Measurements from ENCODE around the gene TENM3.

TENM3 gene

GRCh38 chr4:182843808-182844325 lies 600.7 kb downstream of the TENM3 start:
- H2AFZ ChIP-seq (ENCODE audit: low read depth, low read length, severe bottlenecking) = no peak overlapping the region
- no peak overlapping the region for H3K4me2 ChIP-seq (ENCODE audit: low read depth, low read length, poor library complexity, severe bottlenecking)
- H3K36me3 ChIP-seq (ENCODE audit: low read length) = no peaks in the 10 kb centered on the region
- no peaks in the 10 kb centered on the region for H3F3A ChIP-seq (ENCODE audit: insufficient read depth)
- no peaks in the 10 kb centered on the region for H3K79me2 ChIP-seq (ENCODE audit: insufficient read depth, low read length)
- H3K9me3 ChIP-seq (ENCODE audit: insufficient read depth, low read length) = no peaks in the 10 kb centered on the region
- no peaks in the 10 kb centered on the region for H4K20me1 ChIP-seq (ENCODE audit: low read depth, low read length)
- no peak for TF ChIP-seq EZH2phosphoT487 (conservative IDR thresholded peaks at IDR 0.05; ENCODE audit: low read length)
- no peak for TF ChIP-seq CTCF (IDR thresholded peaks at IDR 0.05; ENCODE audit: insufficient read depth, low read length, poor library complexity, severe bottlenecking)
- H3K27ac ChIP-seq (ENCODE audit: low read depth, low read length) = no peak overlapping the region
- H3K4me3 ChIP-seq (ENCODE audit: insufficient read depth, low read length, poor library complexity, severe bottlenecking) = no peak overlapping the region
- no peaks in the 10 kb centered on the region for H3K9me2 ChIP-seq (replicated peaks; ENCODE audit: insufficient read depth, low read length)
- H3K27me3 ChIP-seq (ENCODE audit: low read length) = no peaks in the 10 kb centered on the region
- H3K9ac ChIP-seq (ENCODE audit: low read length) = no peak overlapping the region

- no peak overlapping the region for H3K9ac ChIP-seq (ENCODE audit: low read length)
- H2AFZ ChIP-seq (ENCODE audit: low read depth, low read length, severe bottlenecking) = no peak overlapping the region
- no peak overlapping the region for H3K27ac ChIP-seq (ENCODE audit: low read depth, low read length)
- H3K4me3 ChIP-seq (ENCODE audit: insufficient read depth, low read length, poor library complexity, severe bottlenecking) = no peak overlapping the region
- H3K9me2 ChIP-seq (replicated peaks; ENCODE audit: insufficient read depth, low read length) = no peaks in the 10 kb centered on the region
- TF ChIP-seq EZH2phosphoT487 (conservative IDR thresholded peaks at IDR 0.05; ENCODE audit: low read length) = no peak
- H3K27me3 ChIP-seq (ENCODE audit: low read length) = no peaks in the 10 kb centered on the region
- H3K9me3 ChIP-seq (ENCODE audit: insufficient read depth, low read length) = no peaks in the 10 kb centered on the region
- H4K20me1 ChIP-seq (ENCODE audit: low read depth, low read length) = no peaks in the 10 kb centered on the region
- H3K79me2 ChIP-seq (ENCODE audit: insufficient read depth, low read length) = no peaks in the 10 kb centered on the region
- H3F3A ChIP-seq (ENCODE audit: insufficient read depth) = no peaks in the 10 kb centered on the region
- no peak overlapping the region for H3K4me2 ChIP-seq (ENCODE audit: low read depth, low read length, poor library complexity, severe bottlenecking)
- H3K36me3 ChIP-seq (ENCODE audit: low read length) = no peaks in the 10 kb centered on the region
Measured at GRCh38 chr4:182845618-182846017, 602.4 kb downstream of the TENM3 start.

- Histone ChIP-seq H3K9ac (ENCODE audit: low read length) (no peak overlapping the region), H4K20me1 (ENCODE audit: low read depth, low read length) (no peaks in the 10 kb centered on the region), H2AFZ (ENCODE audit: low read depth, low read length, severe bottlenecking) (no peak overlapping the region)
Measured at GRCh38 chr4:182846036-182846435, 602.8 kb downstream of the TENM3 start.

More at GRCh38 chr4:182846036-182846435, 602.8 kb downstream of the TENM3 start:
- no peak overlapping the region for H3K27ac ChIP-seq (ENCODE audit: low read depth, low read length)
- no peaks in the 10 kb centered on the region for H3K36me3 ChIP-seq (ENCODE audit: low read length)
- TF ChIP-seq CTCF (IDR thresholded peaks at IDR 0.05; ENCODE audit: insufficient read depth, low read length, poor library complexity, severe bottlenecking) = no peak
- TF ChIP-seq EZH2phosphoT487 (conservative IDR thresholded peaks at IDR 0.05; ENCODE audit: low read length) = no peak
- no peak overlapping the region for H3K4me3 ChIP-seq (ENCODE audit: insufficient read depth, low read length, poor library complexity, severe bottlenecking)
- H3K9me2 ChIP-seq (replicated peaks; ENCODE audit: insufficient read depth, low read length) = no peaks in the 10 kb centered on the region
- H3K9me3 ChIP-seq (ENCODE audit: insufficient read depth, low read length) = no peaks in the 10 kb centered on the region
- H3K79me2 ChIP-seq (ENCODE audit: insufficient read depth, low read length) = no peaks in the 10 kb centered on the region
- no peaks in the 10 kb centered on the region for H3K27me3 ChIP-seq (ENCODE audit: low read length)
- no peak overlapping the region for H3K4me2 ChIP-seq (ENCODE audit: low read depth, low read length, poor library complexity, severe bottlenecking)
- H3F3A ChIP-seq (ENCODE audit: insufficient read depth) = no peaks in the 10 kb centered on the region
